K562 (cell line): ENCODE data around the gene ARHGAP22.

Experiments used
- ARID2 ChIP-seq: fragments of 450-650 bp; IDR thresholded peaks from 2 replicates; pipeline ENCODE4 v1.6.1; 2017; ENCODE audit warnings: antibody characterized with exemption, mild to moderate bottlenecking
- TF ChIP-seq, protein P1 (sequence below): fragments of 450-650 bp; IDR thresholded peaks from 2 replicates; pipeline ENCODE4 v1.6.1; 2016
- TF ChIP-seq, protein P2 (sequence below), 3 experiments: IDR thresholded peaks in 2 of 3; conservative IDR thresholded peaks in 1 of 3; 2 replicates each; pipeline ENCODE4 v1.5.1; 2011 to 2012; ENCODE audit warnings: low read length in 3 of 3, mild to moderate bottlenecking in 3 of 3, control low read depth in 2 of 3, improper control_type of control experiment in 1 of 3, inconsistent platforms in 1 of 3, low read depth in 1 of 3, mixed read lengths in 1 of 3, moderate library complexity in 1 of 3; ENCODE audit not compliant: insufficient read depth in 2 of 3

DNA sequence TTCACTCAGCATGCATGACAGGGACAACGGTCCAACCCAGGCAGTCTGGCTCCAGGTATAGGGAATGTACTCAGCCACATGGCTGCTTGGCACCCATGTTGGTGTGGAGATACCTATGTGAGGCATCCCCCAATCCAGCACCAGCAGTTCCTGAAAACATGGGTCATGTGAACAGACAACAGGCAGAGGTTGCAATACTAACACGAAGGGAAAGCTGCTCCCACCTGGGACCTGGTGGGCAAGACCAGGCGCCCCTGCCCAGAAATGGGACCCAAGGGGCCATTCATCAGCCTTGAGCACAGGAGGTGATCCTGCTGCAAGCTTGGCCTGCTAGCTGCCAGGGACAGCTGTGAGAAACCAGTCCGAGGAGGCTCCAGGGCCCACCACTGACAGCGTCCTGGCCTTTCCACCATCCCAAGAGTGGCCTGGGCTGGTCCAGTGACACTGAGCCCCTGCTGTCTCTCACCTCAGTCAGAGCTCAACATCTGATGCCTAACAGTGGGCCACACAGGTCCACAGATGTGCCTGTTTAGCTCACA, 142.3 kb downstream of the ARHGAP22 start:
- TF ChIP-seq, protein P1, sequence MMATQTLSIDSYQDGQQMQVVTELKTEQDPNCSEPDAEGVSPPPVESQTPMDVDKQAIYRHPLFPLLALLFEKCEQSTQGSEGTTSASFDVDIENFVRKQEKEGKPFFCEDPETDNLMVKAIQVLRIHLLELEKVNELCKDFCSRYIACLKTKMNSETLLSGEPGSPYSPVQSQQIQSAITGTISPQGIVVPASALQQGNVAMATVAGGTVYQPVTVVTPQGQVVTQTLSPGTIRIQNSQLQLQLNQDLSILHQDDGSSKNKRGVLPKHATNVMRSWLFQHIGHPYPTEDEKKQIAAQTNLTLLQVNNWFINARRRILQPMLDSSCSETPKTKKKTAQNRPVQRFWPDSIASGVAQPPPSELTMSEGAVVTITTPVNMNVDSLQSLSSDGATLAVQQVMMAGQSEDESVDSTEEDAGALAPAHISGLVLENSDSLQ: no peak
- no peak for TF ChIP-seq ARID2
- TF ChIP-seq, protein P2, sequence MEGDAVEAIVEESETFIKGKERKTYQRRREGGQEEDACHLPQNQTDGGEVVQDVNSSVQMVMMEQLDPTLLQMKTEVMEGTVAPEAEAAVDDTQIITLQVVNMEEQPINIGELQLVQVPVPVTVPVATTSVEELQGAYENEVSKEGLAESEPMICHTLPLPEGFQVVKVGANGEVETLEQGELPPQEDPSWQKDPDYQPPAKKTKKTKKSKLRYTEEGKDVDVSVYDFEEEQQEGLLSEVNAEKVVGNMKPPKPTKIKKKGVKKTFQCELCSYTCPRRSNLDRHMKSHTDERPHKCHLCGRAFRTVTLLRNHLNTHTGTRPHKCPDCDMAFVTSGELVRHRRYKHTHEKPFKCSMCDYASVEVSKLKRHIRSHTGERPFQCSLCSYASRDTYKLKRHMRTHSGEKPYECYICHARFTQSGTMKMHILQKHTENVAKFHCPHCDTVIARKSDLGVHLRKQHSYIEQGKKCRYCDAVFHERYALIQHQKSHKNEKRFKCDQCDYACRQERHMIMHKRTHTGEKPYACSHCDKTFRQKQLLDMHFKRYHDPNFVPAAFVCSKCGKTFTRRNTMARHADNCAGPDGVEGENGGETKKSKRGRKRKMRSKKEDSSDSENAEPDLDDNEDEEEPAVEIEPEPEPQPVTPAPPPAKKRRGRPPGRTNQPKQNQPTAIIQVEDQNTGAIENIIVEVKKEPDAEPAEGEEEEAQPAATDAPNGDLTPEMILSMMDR (IDR thresholded peaks at IDR 0.05 in 2 of 3, conservative IDR thresholded peaks at IDR 0.05 in 1 of 3; ENCODE audit: insufficient read depth in 2 of 3, low read depth in 1 of 3, low read length in 3 of 3): no peak
